SU-DHL-6 (cell line): ENCODE measurements around the gene MGAM2.

Experiments
- CTCF ChIP-seq: fragments of 200-600 bp; sonication (generic); IDR thresholded peaks from one replicate; pipeline ENCODE4 v1.5.1; 2017; ENCODE audit warnings: antibody characterized with exemption, mild to moderate bottlenecking, low read length, moderate library complexity; ENCODE audit not compliant: insufficient read depth, poor library complexity, severe bottlenecking
- EZH2phosphoT487 ChIP-seq: fragments of 200-600 bp; sonication (generic), shearing (Covaris generic); conservative IDR thresholded peaks from 2 replicates; pipeline ENCODE4 v1.6.1; 2018; ENCODE audit warnings: mild to moderate bottlenecking, antibody characterized with exemption, low read length, moderate library complexity, mixed read lengths

- TF ChIP-seq CTCF, result no peak
- TF ChIP-seq EZH2phosphoT487, result no peak
Observed at GRCh38 chr7:142098004-142098403, 13.5 kb upstream of the MGAM2 start.
